NB4 (cell line): ENCODE results near the gene WWP2.

ENCODE experiments used
- DNase-seq: peaks from one replicate; pipeline ENCODE4 v3.0.0; 2010; ENCODE audit warnings: low read depth
- H3K4me3 ChIP-seq: one replicate; pipeline ENCODE4 v1.5.1; 2011; ENCODE audit warnings: mild to moderate bottlenecking, low read depth, low read length, moderate library complexity
- MAX ChIP-seq: IDR thresholded peaks from 2 replicates; pipeline ENCODE4 v1.6.1; 2011; ENCODE audit warnings: low read depth, low read length
- MYC ChIP-seq: IDR thresholded peaks from 2 replicates; pipeline ENCODE4 v1.6.1; 2011; ENCODE audit warnings: low read depth, low read length
- POLR2A ChIP-seq: IDR thresholded peaks from 2 replicates; pipeline ENCODE4 v1.6.1; 2011; ENCODE audit warnings: mild to moderate bottlenecking; ENCODE audit not compliant: insufficient read length; ENCODE audit errors: extremely low read depth
- TF ChIP-seq, protein P1 (sequence below): IDR thresholded peaks from one replicate; pipeline ENCODE4 v1.5.1; 2012; ENCODE audit warnings: low read depth, low read length

The WWP2 gene

DNA sequence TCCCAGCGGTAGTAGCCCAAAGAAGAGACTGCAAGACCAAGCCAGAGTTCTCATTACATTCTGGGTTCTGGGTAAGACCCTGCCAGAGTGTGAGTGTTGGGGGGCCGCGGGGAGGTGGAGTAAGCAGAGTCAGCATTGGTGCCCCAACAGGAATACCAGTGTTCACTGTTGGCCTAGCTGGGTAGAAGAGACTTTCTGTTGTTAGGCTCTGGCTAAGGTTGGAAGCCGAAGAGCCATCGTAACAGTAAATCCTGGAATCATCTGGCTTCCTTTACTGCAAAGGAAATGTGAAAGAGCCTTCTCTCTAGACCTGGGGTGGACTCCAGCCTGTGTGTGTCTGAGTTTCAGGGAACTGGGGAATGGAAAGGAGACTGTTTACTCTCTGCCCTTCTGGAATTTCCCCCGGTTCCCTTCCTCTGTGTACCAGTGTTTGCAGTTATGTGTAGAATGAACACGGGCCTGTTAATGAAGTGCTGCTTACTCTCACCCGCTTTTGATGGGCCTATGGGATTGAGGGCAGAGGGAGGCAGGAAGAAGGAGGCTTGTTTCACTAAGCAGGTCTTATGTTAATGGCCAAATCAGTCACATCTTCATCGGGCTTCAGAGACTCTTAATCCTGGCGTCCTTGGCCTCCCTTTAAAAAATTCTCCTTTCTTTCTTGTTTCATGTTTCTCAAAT, 68.5 kb downstream of the WWP2 start:
- TF ChIP-seq MAX = no peak
- H3K4me3 ChIP-seq = no peak overlapping the region
- DNase-seq = no peak

- no peak for DNase-seq
- TF ChIP-seq MYC (no peak), MAX (no peak), POLR2A (no peak)
- TF ChIP-seq, protein P1, sequence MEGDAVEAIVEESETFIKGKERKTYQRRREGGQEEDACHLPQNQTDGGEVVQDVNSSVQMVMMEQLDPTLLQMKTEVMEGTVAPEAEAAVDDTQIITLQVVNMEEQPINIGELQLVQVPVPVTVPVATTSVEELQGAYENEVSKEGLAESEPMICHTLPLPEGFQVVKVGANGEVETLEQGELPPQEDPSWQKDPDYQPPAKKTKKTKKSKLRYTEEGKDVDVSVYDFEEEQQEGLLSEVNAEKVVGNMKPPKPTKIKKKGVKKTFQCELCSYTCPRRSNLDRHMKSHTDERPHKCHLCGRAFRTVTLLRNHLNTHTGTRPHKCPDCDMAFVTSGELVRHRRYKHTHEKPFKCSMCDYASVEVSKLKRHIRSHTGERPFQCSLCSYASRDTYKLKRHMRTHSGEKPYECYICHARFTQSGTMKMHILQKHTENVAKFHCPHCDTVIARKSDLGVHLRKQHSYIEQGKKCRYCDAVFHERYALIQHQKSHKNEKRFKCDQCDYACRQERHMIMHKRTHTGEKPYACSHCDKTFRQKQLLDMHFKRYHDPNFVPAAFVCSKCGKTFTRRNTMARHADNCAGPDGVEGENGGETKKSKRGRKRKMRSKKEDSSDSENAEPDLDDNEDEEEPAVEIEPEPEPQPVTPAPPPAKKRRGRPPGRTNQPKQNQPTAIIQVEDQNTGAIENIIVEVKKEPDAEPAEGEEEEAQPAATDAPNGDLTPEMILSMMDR = no peak
- H3K4me3 ChIP-seq = no peak overlapping the region
Observed at GRCh38 chr16:69831212-69832123, 69.3 kb downstream of the WWP2 start.

DNA sequence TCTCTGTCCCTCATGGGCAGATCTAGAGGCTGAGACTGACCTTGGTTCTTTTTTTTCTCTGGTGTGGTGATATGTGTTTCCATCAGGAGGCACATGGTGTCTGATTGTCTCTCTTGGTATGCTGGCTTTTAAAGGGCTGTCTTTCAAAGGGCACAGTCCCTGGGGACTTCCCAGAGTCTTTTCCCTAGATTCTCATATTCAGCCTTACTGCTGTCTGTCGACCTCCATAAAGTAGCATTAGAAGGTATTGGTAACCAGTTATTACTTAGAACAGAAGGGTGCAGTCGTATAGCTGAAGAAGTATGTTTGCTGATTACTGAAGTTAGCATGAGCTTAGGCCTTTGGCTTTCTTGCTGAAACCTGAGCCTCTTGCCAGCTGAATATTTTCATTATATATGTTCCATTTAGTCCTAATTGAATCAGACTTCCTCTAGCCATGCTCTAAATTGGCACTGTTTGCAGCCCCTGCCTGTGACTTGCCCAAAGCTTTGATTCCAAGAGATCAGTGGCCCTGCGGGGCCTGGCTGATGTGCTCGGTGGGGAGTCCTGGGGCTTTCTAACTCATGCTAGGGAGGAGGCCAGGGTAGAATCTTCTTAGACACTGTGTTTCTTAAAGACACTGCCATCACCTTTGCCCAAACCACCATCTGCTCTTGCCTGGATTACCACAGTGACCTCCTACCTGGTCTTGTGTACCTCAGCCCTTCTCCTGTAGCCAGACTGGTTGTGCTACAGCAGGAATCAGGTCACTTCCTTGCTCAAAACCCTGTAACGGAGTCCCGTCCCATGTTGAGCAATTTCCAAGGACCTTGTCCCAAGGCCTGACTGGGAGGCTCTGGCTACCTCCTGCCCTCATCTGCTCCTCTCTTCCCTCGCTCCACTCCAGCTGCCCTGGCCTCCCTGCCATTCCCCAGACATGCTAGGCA, 71.5 kb downstream of the WWP2 start:
- TF ChIP-seq MAX = no peak
- no peak for DNase-seq
- H3K4me3 ChIP-seq = no peak overlapping the region

GRCh38 chr16:69834807-69835466, 72.8 kb downstream of the WWP2 start:
- H3K4me3 ChIP-seq = no peak overlapping the region
- DNase-seq = no peak
- TF ChIP-seq, protein P1 = no peak
- TF ChIP-seq MAX (no peak), MYC (no peak), POLR2A (no peak)

DNA sequence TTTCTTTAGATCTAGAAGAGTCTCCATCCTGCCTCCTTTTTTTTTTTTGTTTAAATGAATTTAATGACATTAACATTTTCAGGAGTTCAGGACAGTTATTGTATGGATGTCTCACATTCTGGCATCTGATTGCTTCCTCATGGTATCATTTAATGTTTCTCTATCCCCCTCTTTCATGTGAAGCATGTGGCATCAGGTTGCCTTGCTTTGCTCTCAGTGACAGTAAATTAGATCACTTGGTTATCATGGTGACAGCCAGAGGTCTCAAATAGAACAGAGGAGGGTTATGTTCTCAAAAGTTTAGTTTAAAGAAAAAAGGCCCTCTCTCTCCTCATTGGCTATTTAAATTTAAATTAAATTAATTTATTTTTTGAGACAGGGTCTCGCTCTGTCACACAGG, 74.1 kb downstream of the WWP2 start:
- no peak overlapping the region for H3K4me3 ChIP-seq
- no peak for DNase-seq
- TF ChIP-seq POLR2A (no peak), MYC (no peak), MAX (no peak)
- TF ChIP-seq, protein P1 = no peak

GRCh38 chr16:69837380-69837779, 75.2 kb downstream of the WWP2 start:
- DNase-seq = no peak
- TF ChIP-seq MAX (no peak), POLR2A (no peak), MYC (no peak)
- TF ChIP-seq, protein P1 = no peak
- no peak overlapping the region for H3K4me3 ChIP-seq
